ENCODE data around the gene DIO3. TPM values are rescaled to one million over a fixed set of nuclear protein-coding genes. Genes with fewer than 3 reads are reported as not detected.

Gene DIO3
- total RNA-seq, 1 experiment from 2014 or later = not detected

GRCh38 chr14:101558739-101559240, 2.5 kb upstream of the DIO3 start:
- TF ChIP-seq CTCF (conservative IDR thresholded peaks at IDR 0.05; ENCODE audit: low read depth, low read length) = no peak
- no peak for TF ChIP-seq EZH2 (IDR thresholded peaks at IDR 0.05; ENCODE audit: borderline replicate concordance, low read depth, low read length, poor library complexity, severe bottlenecking)
- CTCF ChIA-PET = no interaction called here
- DNase-seq (ENCODE audit: low spot score) = no peak
- no peaks in the 10 kb centered on the region for H3K4me1 ChIP-seq (ENCODE audit: insufficient read depth, low read length, poor library complexity, severe bottlenecking)
- no peak overlapping the region for H3K27ac ChIP-seq (ENCODE audit: low read depth, low read length, poor library complexity, severe bottlenecking)
- BruUV-seq (replicated peaks) = no TSS peak
- H3K9me3 ChIP-seq (ENCODE audit: low read depth, low read length, poor library complexity, severe bottlenecking) = peaks cover 5% of the 10 kb centered on the region
- POLR2A ChIA-PET (ENCODE audit: low non-redundant PET) = no interaction called here
- H3K27me3 ChIP-seq (replicated peaks; ENCODE audit: insufficient read depth, low read depth, low read length, poor library complexity) = peaks cover 70% of the 10 kb centered on the region
- no peak overlapping the region for H3K4me3 ChIP-seq (ENCODE audit: low read depth, low read length, poor library complexity, severe bottlenecking)
- intact Hi-C loops (cut with micrococcal nuclease; ENCODE audit: unreplicated experiment) = no loop called here
- H3K36me3 ChIP-seq (ENCODE audit: insufficient read depth, low read length, poor library complexity, severe bottlenecking) = no peaks in the 10 kb centered on the region

- ChIA-PET CTCF (no interaction called here), POLR2A (ENCODE audit: low non-redundant PET) (no interaction called here)
- H3K9me3 ChIP-seq (ENCODE audit: low read depth, low read length, poor library complexity, severe bottlenecking) = peaks cover 5% of the 10 kb centered on the region
- H3K27me3 ChIP-seq (replicated peaks; ENCODE audit: insufficient read depth, low read depth, low read length, poor library complexity) = peaks cover 75% of the 10 kb centered on the region
- H3K4me3 ChIP-seq (ENCODE audit: low read depth, low read length, poor library complexity, severe bottlenecking) = no peak overlapping the region
- no peaks in the 10 kb centered on the region for H3K36me3 ChIP-seq (ENCODE audit: insufficient read depth, low read length, poor library complexity, severe bottlenecking)
- intact Hi-C loops (cut with micrococcal nuclease; ENCODE audit: unreplicated experiment) = no loop called here
- H3K27ac ChIP-seq (ENCODE audit: low read depth, low read length, poor library complexity, severe bottlenecking) = no peak overlapping the region
- no peaks in the 10 kb centered on the region for H3K4me1 ChIP-seq (ENCODE audit: insufficient read depth, low read length, poor library complexity, severe bottlenecking)
- BruUV-seq (replicated peaks) = no TSS peak
- DNase-seq (ENCODE audit: low spot score) = no peak
- TF ChIP-seq CTCF (conservative IDR thresholded peaks at IDR 0.05; ENCODE audit: low read depth, low read length) = no peak
Measured at GRCh38 chr14:101559250-101559623, 2.1 kb upstream of the DIO3 start.

- TF ChIP-seq CTCF (conservative IDR thresholded peaks at IDR 0.05; ENCODE audit: low read depth, low read length) (no peak), EZH2 (IDR thresholded peaks at IDR 0.05; ENCODE audit: borderline replicate concordance, low read depth, low read length, poor library complexity, severe bottlenecking) (peak; percentile 100)
- BruUV-seq (replicated peaks) = no TSS peak
- no peak for DNase-seq (ENCODE audit: low spot score)
- Histone ChIP-seq H3K36me3 (ENCODE audit: insufficient read depth, low read length, poor library complexity, severe bottlenecking) (no peaks in the 10 kb centered on the region), H3K27me3 (replicated peaks; ENCODE audit: insufficient read depth, low read depth, low read length, poor library complexity) (peaks cover 81% of the 10 kb centered on the region), H3K4me1 (ENCODE audit: insufficient read depth, low read length, poor library complexity, severe bottlenecking) (no peaks in the 10 kb centered on the region), H3K9me3 (ENCODE audit: low read depth, low read length, poor library complexity, severe bottlenecking) (peaks cover 5% of the 10 kb centered on the region), H3K4me3 (ENCODE audit: low read depth, low read length, poor library complexity, severe bottlenecking) (peak overlapping the region; percentile 17), H3K27ac (ENCODE audit: low read depth, low read length, poor library complexity, severe bottlenecking) (no peak overlapping the region)
- intact Hi-C loops (cut with micrococcal nuclease; ENCODE audit: unreplicated experiment) = no loop called here
- ChIA-PET CTCF (interaction anchor here (0.6 kb wide), 1 partner anchor 92 kb away, joined by 3 read pairs; no protein-coding TSS in a partner anchor), POLR2A (ENCODE audit: low non-redundant PET) (no interaction called here)
Measured at GRCh38 chr14:101559624-101560533, 1.4 kb upstream of the DIO3 start.
